ENCODE results near the gene POLR3A. TPM values are rescaled to one million over a fixed set of nuclear protein-coding genes. Genes with fewer than 3 reads are reported as not detected.

Gene POLR3A
- total RNA-seq, 1 donor from 2014 or later, result 16.9 TPM

- H3K4me1 ChIP-seq, result peaks cover 13% of the 10 kb centered on the region
- H3K36me3 ChIP-seq, result peaks cover 14 to 75% of the 10 kb centered on the region in 2 donors
- TF ChIP-seq CTCF (IDR thresholded peaks at IDR 0.05) (no peak), POLR2A (IDR thresholded peaks at IDR 0.05) (no peak), POLR2AphosphoS5 (IDR thresholded peaks at IDR 0.05; ENCODE audit: insufficient read depth in 1 of 2, low read depth in 1 of 2) (no peak)
- no peak overlapping the region for H3K4me3 ChIP-seq
- DNase-seq (ENCODE audit: extremely low spot score in 2 of 2), result no peak
- no peaks in the 10 kb centered on the region for H3K9me3 ChIP-seq
- no peak overlapping the region for H3K27ac ChIP-seq
- intact Hi-C loops (cut with DNase I), result loop anchor here (10.0 kb wide), 1 partner anchor 169 kb away; no protein-coding TSS in a partner anchor
- no peaks in the 10 kb centered on the region for H3K27me3 ChIP-seq
Observed at GRCh38 chr10:78023741-78024140, 5.6 kb downstream of the POLR3A start.

GRCh38 chr10:78021201-78021600 is 8.1 kb downstream of the POLR3A start:
- Histone ChIP-seq H3K4me1 (no peaks in the 10 kb centered on the region), H3K27ac (no peak overlapping the region), H3K4me3 (no peak overlapping the region), H3K27me3 (no peaks in the 10 kb centered on the region), H3K9me3 (no peaks in the 10 kb centered on the region), H3K36me3 (peaks cover 14 to 100% of the 10 kb centered on the region in 2 donors)
- intact Hi-C loops (cut with DNase I), result loop anchor here (10.0 kb wide), 1 partner anchor 166 kb away; no protein-coding TSS in a partner anchor
- no peak for TF ChIP-seq POLR2A (IDR thresholded peaks at IDR 0.05)
- TF ChIP-seq CTCF (IDR thresholded peaks at IDR 0.05), result no peak
- no peak for TF ChIP-seq POLR2AphosphoS5 (IDR thresholded peaks at IDR 0.05; ENCODE audit: insufficient read depth in 1 of 2, low read depth in 1 of 2)
- DNase-seq (ENCODE audit: extremely low spot score in 2 of 2), result no peak

GRCh38 chr10:78019264-78019663 is 10.1 kb downstream of the POLR3A start:
- Histone ChIP-seq H3K27me3 (no peaks in the 10 kb centered on the region), H3K9me3 (no peaks in the 10 kb centered on the region), H3K36me3 (peaks cover 8 to 98% of the 10 kb centered on the region in 2 donors), H3K4me3 (no peak overlapping the region), H3K4me1 (no peaks in the 10 kb centered on the region), H3K27ac (no peak overlapping the region)
- intact Hi-C loops (cut with DNase I), result no loop called here
- no peak for DNase-seq (ENCODE audit: extremely low spot score in 2 of 2)
- TF ChIP-seq POLR2A (IDR thresholded peaks at IDR 0.05), result no peak
- no peak for TF ChIP-seq POLR2AphosphoS5 (IDR thresholded peaks at IDR 0.05; ENCODE audit: insufficient read depth in 1 of 2, low read depth in 1 of 2)
- TF ChIP-seq CTCF (IDR thresholded peaks at IDR 0.05), result no peak

GRCh38 chr10:78017856-78018255 is 11.5 kb downstream of the POLR3A start:
- Histone ChIP-seq H3K36me3 (peaks cover 5 to 98% of the 10 kb centered on the region in 2 donors), H3K27me3 (no peaks in the 10 kb centered on the region), H3K4me3 (no peak overlapping the region), H3K9me3 (no peaks in the 10 kb centered on the region), H3K4me1 (no peaks in the 10 kb centered on the region), H3K27ac (no peak overlapping the region)
- intact Hi-C loops (cut with DNase I), result no loop called here
- TF ChIP-seq POLR2A (IDR thresholded peaks at IDR 0.05), result no peak
- TF ChIP-seq CTCF (IDR thresholded peaks at IDR 0.05), result no peak
- no peak for TF ChIP-seq POLR2AphosphoS5 (IDR thresholded peaks at IDR 0.05; ENCODE audit: insufficient read depth in 1 of 2, low read depth in 1 of 2)
- DNase-seq (ENCODE audit: extremely low spot score in 2 of 2), result no peak

- H3K4me1 ChIP-seq, result no peaks in the 10 kb centered on the region
- H3K36me3 ChIP-seq, result peaks cover 5 to 96% of the 10 kb centered on the region in 2 donors
- no peak for TF ChIP-seq POLR2A (IDR thresholded peaks at IDR 0.05)
- no peak for TF ChIP-seq POLR2AphosphoS5 (IDR thresholded peaks at IDR 0.05; ENCODE audit: insufficient read depth in 1 of 2, low read depth in 1 of 2)
- TF ChIP-seq CTCF (IDR thresholded peaks at IDR 0.05), result no peak
- DNase-seq (ENCODE audit: extremely low spot score in 2 of 2), result no peak
- no peak overlapping the region for H3K27ac ChIP-seq
- intact Hi-C loops (cut with DNase I), result no loop called here
- no peak overlapping the region for H3K4me3 ChIP-seq
- H3K27me3 ChIP-seq, result no peaks in the 10 kb centered on the region
- no peaks in the 10 kb centered on the region for H3K9me3 ChIP-seq
Observed at GRCh38 chr10:78015546-78015945, 13.8 kb downstream of the POLR3A start.
